ENCODE data around the gene ST3GAL3.

ST3GAL3 gene

GRCh38 chr1:43963890-43964289 is 256.6 kb downstream of the ST3GAL3 start:
- no peak overlapping the region for H3K27ac ChIP-seq (ENCODE audit: low read depth, low read length, severe bottlenecking)
- no peaks in the 10 kb centered on the region for H3K4me1 ChIP-seq (ENCODE audit: control insufficient read depth, insufficient read depth, low read length, poor library complexity, severe bottlenecking)
- H3K4me3 ChIP-seq (ENCODE audit: extremely low read depth, insufficient read depth, low read length, poor library complexity, severe bottlenecking): no peak overlapping the region
- no peaks in the 10 kb centered on the region for H3K9me3 ChIP-seq (ENCODE audit: control insufficient read depth, low read length)
- peaks cover 45% of the 10 kb centered on the region for H3K36me3 ChIP-seq (ENCODE audit: control insufficient read depth, insufficient read depth, low read length)
- 95 to 96% methylated on average over 4 of the region's 5 CpGs for WGBS, 2 experiments (ENCODE audit: insufficient coverage in 2 of 2)

DNA sequence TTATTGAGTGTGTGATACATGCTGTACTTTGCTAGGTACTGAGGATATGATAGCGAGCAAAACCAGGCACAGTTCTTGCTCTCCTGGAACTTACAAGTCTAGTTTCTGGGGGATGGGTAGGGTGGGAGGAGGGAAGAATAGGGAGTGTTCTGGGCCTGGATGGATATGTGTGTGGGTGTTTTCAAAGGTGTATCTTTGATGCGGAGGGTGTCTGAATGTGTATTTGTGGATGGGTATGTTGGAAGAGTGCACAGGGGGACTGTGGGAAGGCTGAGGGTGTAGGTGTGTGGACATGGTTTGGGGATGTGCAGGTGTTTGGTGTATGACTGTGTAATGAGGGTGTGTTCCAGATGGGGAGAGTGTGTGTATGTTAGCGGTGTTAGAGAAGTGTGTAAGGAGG is 258.0 kb downstream of the ST3GAL3 start:
- WGBS, 2 experiments (ENCODE audit: insufficient coverage in 2 of 2): 93 to 100% methylated on average over 2 of the region's 3 CpGs
- Histone ChIP-seq H3K4me3 (ENCODE audit: extremely low read depth, insufficient read depth, low read length, poor library complexity, severe bottlenecking) (no peak overlapping the region), H3K27ac (ENCODE audit: low read depth, low read length, severe bottlenecking) (no peak overlapping the region), H3K4me1 (ENCODE audit: control insufficient read depth, insufficient read depth, low read length, poor library complexity, severe bottlenecking) (no peaks in the 10 kb centered on the region), H3K36me3 (ENCODE audit: control insufficient read depth, insufficient read depth, low read length) (peaks cover 32% of the 10 kb centered on the region), H3K9me3 (ENCODE audit: control insufficient read depth, low read length) (no peaks in the 10 kb centered on the region)

DNA sequence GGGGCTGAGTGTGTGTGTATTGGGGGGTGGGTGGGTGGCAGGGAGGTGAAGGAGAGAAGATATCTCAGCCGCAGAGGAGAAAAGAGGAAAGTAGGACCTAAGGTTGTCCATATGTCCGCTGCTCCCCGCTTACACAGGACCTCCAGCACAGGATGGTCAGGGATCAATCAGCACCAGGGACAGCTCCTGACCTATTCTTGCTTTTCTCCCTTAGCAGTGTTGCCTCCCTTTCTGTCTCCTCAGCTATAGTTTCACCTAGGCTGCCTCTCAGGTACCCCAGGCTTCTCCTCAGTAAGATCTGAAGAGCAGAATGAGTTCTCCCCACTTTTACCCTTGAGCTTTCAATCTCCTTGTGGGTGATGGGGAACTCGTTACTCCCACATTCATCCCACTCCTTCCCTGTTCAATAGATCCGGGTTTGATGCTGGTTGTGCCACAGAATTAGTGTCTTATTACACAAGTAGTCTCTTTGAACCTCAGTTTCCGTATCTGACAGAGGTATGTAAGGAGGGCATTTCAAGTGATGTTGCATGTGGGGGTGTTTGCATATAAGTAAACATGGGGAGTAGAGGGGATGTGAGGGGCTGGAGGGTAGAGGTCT is 261.1 kb downstream of the ST3GAL3 start:
- Histone ChIP-seq H3K27ac (ENCODE audit: low read depth, low read length, severe bottlenecking) (no peak overlapping the region), H3K9me3 (ENCODE audit: control insufficient read depth, low read length) (no peaks in the 10 kb centered on the region), H3K4me3 (ENCODE audit: extremely low read depth, insufficient read depth, low read length, poor library complexity, severe bottlenecking) (no peak overlapping the region), H3K4me1 (ENCODE audit: control insufficient read depth, insufficient read depth, low read length, poor library complexity, severe bottlenecking) (peaks cover 7% of the 10 kb centered on the region), H3K36me3 (ENCODE audit: control insufficient read depth, insufficient read depth, low read length) (peaks cover 34% of the 10 kb centered on the region)
- WGBS, 2 experiments (ENCODE audit: insufficient coverage in 2 of 2): 84% methylated on average over 4 to 5 of the region's 6 CpGs

DNA sequence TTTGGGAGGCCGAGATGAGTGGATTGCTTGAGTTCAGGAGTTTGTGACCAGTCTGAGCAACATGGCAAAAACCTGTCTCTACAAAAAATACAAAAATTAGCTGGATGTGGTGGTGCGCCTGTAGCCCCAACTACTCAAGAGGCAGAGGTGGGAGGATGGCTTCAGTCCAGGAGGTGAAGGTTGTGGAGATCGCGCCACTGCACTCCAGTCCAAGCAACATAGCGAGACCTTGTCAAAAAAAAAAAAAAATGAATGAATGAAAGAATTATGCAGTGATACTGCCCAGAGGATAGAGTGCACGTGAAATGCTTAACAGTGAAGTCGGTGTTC is 262.0 kb downstream of the ST3GAL3 start:
- WGBS, 2 experiments (ENCODE audit: insufficient coverage in 2 of 2): 49 to 70% methylated on average over 5 to 7 of the region's 7 CpGs
- Histone ChIP-seq H3K9me3 (ENCODE audit: control insufficient read depth, low read length) (no peaks in the 10 kb centered on the region), H3K4me1 (ENCODE audit: control insufficient read depth, insufficient read depth, low read length, poor library complexity, severe bottlenecking) (peaks cover 7% of the 10 kb centered on the region), H3K27ac (ENCODE audit: low read depth, low read length, severe bottlenecking) (no peak overlapping the region), H3K4me3 (ENCODE audit: extremely low read depth, insufficient read depth, low read length, poor library complexity, severe bottlenecking) (no peak overlapping the region), H3K36me3 (ENCODE audit: control insufficient read depth, insufficient read depth, low read length) (peaks cover 28% of the 10 kb centered on the region)

DNA sequence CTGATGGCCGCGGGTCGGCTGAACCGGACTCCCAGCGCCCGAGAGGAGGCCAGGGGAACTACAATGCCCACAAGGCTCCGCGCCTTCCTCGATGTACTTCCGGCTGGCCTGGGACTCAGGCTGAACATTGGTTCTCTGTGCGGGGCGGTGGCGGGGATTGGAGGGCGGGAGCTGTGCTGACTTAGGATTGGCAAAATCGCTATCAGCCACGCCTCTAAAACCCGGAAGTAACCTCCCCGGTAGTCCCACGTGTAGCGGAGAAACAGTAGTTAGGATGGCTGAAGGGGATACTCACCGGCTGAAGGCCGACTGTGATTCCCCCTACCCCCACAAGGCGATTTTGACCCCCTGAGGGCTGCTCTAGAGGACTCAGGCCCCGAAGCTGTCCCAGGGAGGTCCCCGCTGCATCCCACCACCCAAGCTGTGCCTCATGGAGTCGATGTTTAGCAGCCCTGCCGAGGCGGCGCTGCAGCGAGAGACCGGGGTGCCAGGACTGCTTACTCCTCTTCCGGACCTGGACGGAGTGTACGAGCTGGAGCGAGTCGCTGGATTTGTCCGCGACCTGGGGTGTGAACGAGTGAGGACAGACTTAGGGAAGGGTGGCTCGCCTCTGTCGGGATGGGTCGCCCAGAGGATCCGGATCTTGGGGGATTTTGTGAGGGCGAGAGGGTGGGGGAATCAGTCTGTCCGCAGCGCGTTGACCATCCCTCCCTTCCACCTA is 262.6 kb downstream of the ST3GAL3 start, which contains the start of gene DPH2:
DPH2 (plus strand) TSS at position 265 of the 721 bp plus-strand sequence; CDS start at position 431, 166 bp downstream.
- Histone ChIP-seq H3K36me3 (ENCODE audit: control insufficient read depth, insufficient read depth, low read length) (peaks cover 28% of the 10 kb centered on the region), H3K9me3 (ENCODE audit: control insufficient read depth, low read length) (no peaks in the 10 kb centered on the region), H3K4me1 (ENCODE audit: control insufficient read depth, insufficient read depth, low read length, poor library complexity, severe bottlenecking) (peaks cover 7% of the 10 kb centered on the region), H3K27ac (ENCODE audit: low read depth, low read length, severe bottlenecking) (no peak within 1 kb of the TSS), H3K4me3 (ENCODE audit: extremely low read depth, insufficient read depth, low read length, poor library complexity, severe bottlenecking) (peak within 1 kb of the TSS; percentile 76)
- 0 to 1% methylated on average over 29 to 36 of the region's 47 CpGs for WGBS, 2 experiments (ENCODE audit: insufficient coverage in 2 of 2)

- Histone ChIP-seq H3K4me3 (ENCODE audit: extremely low read depth, insufficient read depth, low read length, poor library complexity, severe bottlenecking) (peak overlapping the region; percentile 76), H3K36me3 (ENCODE audit: control insufficient read depth, insufficient read depth, low read length) (peaks cover 28% of the 10 kb centered on the region), H3K4me1 (ENCODE audit: control insufficient read depth, insufficient read depth, low read length, poor library complexity, severe bottlenecking) (peaks cover 7% of the 10 kb centered on the region), H3K9me3 (ENCODE audit: control insufficient read depth, low read length) (no peaks in the 10 kb centered on the region), H3K27ac (ENCODE audit: low read depth, low read length, severe bottlenecking) (no peak overlapping the region)
- 28 to 63% methylated on average over 3 to 4 of the region's 5 CpGs for WGBS, 2 experiments (ENCODE audit: insufficient coverage in 2 of 2)
These were observed 263.2 kb downstream of the ST3GAL3 start for GRCh38 chr1:43970502-43970901.

- Histone ChIP-seq H3K9me3 (ENCODE audit: control insufficient read depth, low read length) (no peaks in the 10 kb centered on the region), H3K36me3 (ENCODE audit: control insufficient read depth, insufficient read depth, low read length) (peaks cover 28% of the 10 kb centered on the region), H3K27ac (ENCODE audit: low read depth, low read length, severe bottlenecking) (no peak overlapping the region), H3K4me3 (ENCODE audit: extremely low read depth, insufficient read depth, low read length, poor library complexity, severe bottlenecking) (peak overlapping the region; percentile 76), H3K4me1 (ENCODE audit: control insufficient read depth, insufficient read depth, low read length, poor library complexity, severe bottlenecking) (peaks cover 7% of the 10 kb centered on the region)
- 92% methylated on average over 7 to 9 of the region's 9 CpGs for WGBS, 2 experiments (ENCODE audit: insufficient coverage in 2 of 2)
These were observed 263.6 kb downstream of the ST3GAL3 start for GRCh38 chr1:43970911-43971310.

DNA sequence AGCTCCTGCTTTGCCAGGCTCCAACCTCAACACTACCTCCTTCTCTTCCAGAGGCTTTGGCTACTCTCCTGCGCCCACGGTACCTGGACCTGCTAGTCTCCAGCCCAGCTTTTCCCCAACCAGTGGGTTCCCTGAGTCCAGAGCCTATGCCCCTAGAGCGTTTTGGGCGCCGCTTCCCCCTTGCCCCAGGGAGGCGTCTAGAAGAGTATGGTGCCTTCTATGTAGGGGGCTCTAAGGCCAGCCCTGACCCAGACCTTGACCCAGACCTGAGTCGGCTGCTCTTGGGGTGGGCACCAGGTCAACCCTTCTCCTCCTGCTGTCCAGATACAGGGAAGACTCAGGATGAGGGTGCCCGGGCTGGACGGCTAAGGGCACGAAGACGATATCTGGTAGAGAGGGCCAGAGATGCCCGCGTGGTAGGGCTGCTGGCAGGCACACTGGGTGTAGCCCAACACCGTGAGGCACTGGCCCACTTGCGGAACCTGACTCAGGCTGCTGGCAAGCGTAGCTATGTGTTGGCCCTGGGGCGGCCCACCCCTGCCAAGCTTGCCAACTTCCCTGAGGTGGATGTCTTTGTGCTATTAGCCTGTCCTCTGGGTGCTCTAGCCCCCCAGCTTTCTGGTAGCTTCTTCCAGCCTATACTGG is 264.1 kb downstream of the ST3GAL3 start:
- Histone ChIP-seq H3K4me3 (ENCODE audit: extremely low read depth, insufficient read depth, low read length, poor library complexity, severe bottlenecking) (no peak overlapping the region), H3K4me1 (ENCODE audit: control insufficient read depth, insufficient read depth, low read length, poor library complexity, severe bottlenecking) (peaks cover 7% of the 10 kb centered on the region), H3K9me3 (ENCODE audit: control insufficient read depth, low read length) (no peaks in the 10 kb centered on the region), H3K36me3 (ENCODE audit: control insufficient read depth, insufficient read depth, low read length) (peaks cover 32% of the 10 kb centered on the region), H3K27ac (ENCODE audit: low read depth, low read length, severe bottlenecking) (no peak overlapping the region)
- 93% methylated on average over 15 to 17 of the region's 17 CpGs for WGBS, 2 experiments (ENCODE audit: insufficient coverage in 2 of 2)

DNA sequence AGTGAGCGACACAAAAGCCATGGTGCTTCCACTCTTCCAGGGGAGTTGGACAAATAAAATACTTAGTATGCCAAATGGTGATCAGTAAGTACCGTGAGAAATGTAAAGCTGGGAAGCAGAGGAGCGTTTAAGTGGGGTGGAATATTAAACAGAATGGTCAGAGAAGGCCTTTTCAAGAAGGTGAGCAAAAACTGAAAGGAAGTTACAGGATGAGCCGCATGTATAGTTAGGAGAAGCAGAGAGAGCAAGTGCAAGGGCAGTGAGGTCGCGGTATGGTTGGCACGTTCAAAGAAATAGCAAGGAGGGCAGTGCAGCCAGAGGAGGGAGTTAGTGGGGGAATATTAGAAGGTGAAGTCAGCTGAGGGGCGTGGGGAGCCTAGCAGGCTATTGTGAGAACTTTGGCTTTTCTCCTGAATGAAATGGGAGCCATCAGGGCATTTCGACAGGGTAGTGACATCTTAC is 266.7 kb downstream of the ST3GAL3 start:
- no peaks in the 10 kb centered on the region for H3K9me3 ChIP-seq (ENCODE audit: control insufficient read depth, low read length)
- H3K4me1 ChIP-seq (ENCODE audit: control insufficient read depth, insufficient read depth, low read length, poor library complexity, severe bottlenecking): peaks cover 14% of the 10 kb centered on the region
- H3K27ac ChIP-seq (ENCODE audit: low read depth, low read length, severe bottlenecking): no peak overlapping the region
- H3K36me3 ChIP-seq (ENCODE audit: control insufficient read depth, insufficient read depth, low read length): peaks cover 45% of the 10 kb centered on the region
- H3K4me3 ChIP-seq (ENCODE audit: extremely low read depth, insufficient read depth, low read length, poor library complexity, severe bottlenecking): peak overlapping the region; percentile 86
- WGBS, 2 experiments (ENCODE audit: insufficient coverage in 2 of 2): 39 to 48% methylated on average over 9 of the region's 9 CpGs

- Histone ChIP-seq H3K4me3 (ENCODE audit: extremely low read depth, insufficient read depth, low read length, poor library complexity, severe bottlenecking) (peak within 1 kb of the TSS; percentile 86), H3K27ac (ENCODE audit: low read depth, low read length, severe bottlenecking) (peak within 1 kb of the TSS; percentile 74), H3K9me3 (ENCODE audit: control insufficient read depth, low read length) (no peaks in the 10 kb centered on the region), H3K36me3 (ENCODE audit: control insufficient read depth, insufficient read depth, low read length) (peaks cover 45% of the 10 kb centered on the region), H3K4me1 (ENCODE audit: control insufficient read depth, insufficient read depth, low read length, poor library complexity, severe bottlenecking) (peaks cover 14% of the 10 kb centered on the region)
- WGBS, 2 experiments (ENCODE audit: insufficient coverage in 2 of 2): 0 to 1% methylated on average over 74 to 78 of the region's 93 CpGs
These were observed 267.3 kb downstream of the ST3GAL3 start, which contains the start of gene ATP6V0B for GRCh38 chr1:43974443-43975248. Gene ATP6V0B (plus strand): TSS chr1:43974960. CDS start chr1:43975041, 81 bp downstream.
